Measurements from ENCODE around the gene ZFYVE28.

Gene ZFYVE28

GRCh38 chr4:2327579-2327978 lies 90.9 kb downstream of the ZFYVE28 start:
- DNase-seq: no peak

- no peak for DNase-seq
Observed at GRCh38 chr4:2324891-2325290, 93.6 kb downstream of the ZFYVE28 start.

- DNase-seq: no peak
Observed at GRCh38 chr4:2322841-2323240, 95.6 kb downstream of the ZFYVE28 start.

- DNase-seq: no peak
Observed at GRCh38 chr4:2322227-2322626, 96.2 kb downstream of the ZFYVE28 start.

- DNase-seq: no peak
Observed at GRCh38 chr4:2321279-2322196, 96.9 kb downstream of the ZFYVE28 start.

- no peak for DNase-seq
Observed at GRCh38 chr4:2320746-2321145, 97.7 kb downstream of the ZFYVE28 start.

- DNase-seq: no peak
Observed at GRCh38 chr4:2320152-2320551, 98.3 kb downstream of the ZFYVE28 start.

- DNase-seq: no peak
Observed at GRCh38 chr4:2318885-2319284, 99.6 kb downstream of the ZFYVE28 start.

GRCh38 chr4:2318476-2318875 lies 100.0 kb downstream of the ZFYVE28 start:
- DNase-seq: no peak

- DNase-seq: no peak
Observed at GRCh38 chr4:2313366-2313765, 105.1 kb downstream of the ZFYVE28 start.

GRCh38 chr4:2306773-2307410 lies 111.6 kb downstream of the ZFYVE28 start:
- DNase-seq: no peak

- DNase-seq: no peak
Observed at GRCh38 chr4:2305766-2306501, 112.5 kb downstream of the ZFYVE28 start.

GRCh38 chr4:2304877-2305561 lies 113.4 kb downstream of the ZFYVE28 start:
- no peak for DNase-seq

GRCh38 chr4:2304321-2304876 lies 114.0 kb downstream of the ZFYVE28 start:
- DNase-seq: no peak

- no peak for DNase-seq
Observed at GRCh38 chr4:2303686-2304320, 114.6 kb downstream of the ZFYVE28 start.

GRCh38 chr4:2303121-2303685 lies 115.2 kb downstream of the ZFYVE28 start:
- no peak for DNase-seq

- DNase-seq: no peak
Observed at GRCh38 chr4:2302387-2303119, 115.9 kb downstream of the ZFYVE28 start.

- no peak for DNase-seq
Observed at GRCh38 chr4:2301806-2302205, 116.6 kb downstream of the ZFYVE28 start.

- no peak for DNase-seq
Observed at GRCh38 chr4:2301225-2301642, 117.2 kb downstream of the ZFYVE28 start.

- no peak for DNase-seq
Observed at GRCh38 chr4:2300431-2301224, 117.8 kb downstream of the ZFYVE28 start.
